Esophagus (tissue), 2 donors: ENCODE results near the gene SCN8A. TPM values are rescaled to one million over a fixed set of nuclear protein-coding genes. Genes with fewer than 3 reads are reported as not detected.

Experiments used
- H3K27ac ChIP-seq, 2 donors: one replicate each; pipeline ENCODE4 v1.5.1; 2013; ENCODE audit warnings: low read depth in 2 of 2, mild to moderate bottlenecking in 2 of 2, inconsistent platforms in 1 of 2, low read length in 1 of 2, moderate library complexity in 1 of 2
- H3K27me3 ChIP-seq, 2 donors: one replicate each; pipeline ENCODE4 v1.6.1; 2013; ENCODE audit warnings: low read length in 2 of 2, control low read depth in 1 of 2, mild to moderate bottlenecking in 1 of 2; ENCODE audit not compliant: insufficient read depth in 2 of 2, control insufficient read depth in 1 of 2
- H3K36me3 ChIP-seq, 2 donors: one replicate each; pipeline ENCODE4 v1.6.1; 2013; ENCODE audit warnings: low read length in 1 of 2; ENCODE audit not compliant: control insufficient read depth in 2 of 2, insufficient read depth in 2 of 2
- H3K4me1 ChIP-seq, 2 donors: one replicate each; pipeline ENCODE4 v1.6.1; 2013; ENCODE audit warnings: low read length in 1 of 2; ENCODE audit not compliant: control insufficient read depth in 2 of 2, insufficient read depth in 2 of 2
- H3K4me3 ChIP-seq, 2 donors: one replicate each; pipeline ENCODE4 v1.5.1; 2013; ENCODE audit warnings: low read length in 2 of 2, mild to moderate bottlenecking in 2 of 2, low read depth in 1 of 2, moderate library complexity in 1 of 2
- H3K9me3 ChIP-seq, 2 donors: one replicate each; pipeline ENCODE4 v1.6.1; 2013; ENCODE audit warnings: mild to moderate bottlenecking in 2 of 2, low read depth in 1 of 2, low read length in 1 of 2, moderate library complexity in 1 of 2; ENCODE audit not compliant: control insufficient read depth in 2 of 2, insufficient read depth in 1 of 2
- WGBS, 2 donors: extraction: QIAGEN DNeasy Blood & Tissue Kit; methylation state at CpG; one replicate each; pipeline ENCODE4 v1.1.7; 2013; 5-methylcytosine and 5-hydroxymethylcytosine counted together
- polyA plus RNA-seq, 2 donors: library from polyadenylated mRNA; stranded (reverse); fragments of 200-250 nt; gene quantifications; one replicate each; pipeline ENCODE4 v1.2.3, GENCODE V29; 2013
- donor health status: healthy with polysubstance abuse.
- donor health status: Bipolar disorder and iron deficiency.

Gene SCN8A
- polyA plus RNA-seq, 2 donors = 0.09 to 0.14 TPM

- 20 to 23% methylated on average over 21 of the region's 21 CpGs for WGBS, 2 donors
- Histone ChIP-seq H3K4me1 (peaks cover 0 to 3% of the 10 kb centered on the region in 2 donors), H3K27me3 (peaks cover 0 to 3% of the 10 kb centered on the region in 2 donors), H3K27ac (no peak overlapping the region), H3K36me3 (no peaks in the 10 kb centered on the region), H3K9me3 (no peaks in the 10 kb centered on the region), H3K4me3 (no peak overlapping the region)
Measured at GRCh38 chr12:51855586-51856428, 264.8 kb downstream of the SCN8A start.

- Histone ChIP-seq H3K36me3 (no peaks in the 10 kb centered on the region), H3K27me3 (no peaks in the 10 kb centered on the region), H3K4me3 (no peak overlapping the region), H3K27ac (no peak overlapping the region), H3K4me1 (no peaks in the 10 kb centered on the region), H3K9me3 (no peaks in the 10 kb centered on the region)
- WGBS, 2 donors = 87 to 91% methylated on average over 3 of the region's 3 CpGs
Measured at GRCh38 chr12:51860986-51861385, 270.0 kb downstream of the SCN8A start.

Other genes starting within 250 kb of the SCN8A start
- gene CELA1, start 244.6 kb upstream of the SCN8A start, polyA plus RNA-seq = not detected
- gene GALNT6, start 199.8 kb upstream of the SCN8A start, polyA plus RNA-seq = 1 to 10 TPM in 1 of 2 donors, under 1 TPM in 1; 0.94 to 1.1 TPM
- gene SLC4A8, start 166.4 kb upstream of the SCN8A start, polyA plus RNA-seq = under 1 TPM; 0.04 to 0.05 TPM